ENCODE results near the gene TRIM71. TPM values are rescaled to one million over a fixed set of nuclear protein-coding genes. Genes with fewer than 3 reads are reported as not detected.

TRIM71 gene
- total RNA-seq, 4 donors from 2014 or later: not detected

GRCh38 chr3:32855350-32855953, 37.7 kb downstream of the TRIM71 start:
- DNase-seq: no peak
- no peak for TF ChIP-seq EP300 (IDR thresholded peaks at IDR 0.05; ENCODE audit: low read depth)
- TF ChIP-seq POLR2A (IDR thresholded peaks at IDR 0.05): no peak
- TF ChIP-seq POLR2AphosphoS5 (IDR thresholded peaks at IDR 0.05): no peak
- intact Hi-C loops (cut with DNase I; ENCODE audit: low total_unique reads) (no loop called here), in situ Hi-C loops (cut with MboI; ENCODE audit: low pct_ligation_motif_present in 1 of 4, low pct_unique_long_range_greater_than_20kb in 1 of 4, low sequenced_read_pairs in 3 of 4) (no loop called here)
- Histone ChIP-seq H3K4me3 (no peak overlapping the region), H3K27me3 (no peaks in the 10 kb centered on the region), H3K9me3 (no peaks in the 10 kb centered on the region), H3K36me3 (no peaks in the 10 kb centered on the region), H3K27ac (no peak overlapping the region), H3K4me1 (no peaks in the 10 kb centered on the region)
- 80 to 81% methylated on average over 1 to 3 of the region's 3 CpGs for whole genome bisulfite sequencing, 2 donors (ENCODE audit: low coverage in 1 of 2)

- Histone ChIP-seq H3K27ac (no peak overlapping the region), H3K4me1 (no peaks in the 10 kb centered on the region), H3K27me3 (no peaks in the 10 kb centered on the region), H3K4me3 (no peak overlapping the region), H3K36me3 (no peaks in the 10 kb centered on the region), H3K9me3 (no peaks in the 10 kb centered on the region)
- intact Hi-C loops (cut with DNase I; ENCODE audit: low total_unique reads): no loop called here
- DNase-seq: no peak
- TF ChIP-seq CTCF (IDR thresholded peaks at IDR 0.05): no peak
- no peak for TF ChIP-seq POLR2A (IDR thresholded peaks at IDR 0.05)
- TF ChIP-seq EP300 (IDR thresholded peaks at IDR 0.05; ENCODE audit: low read depth): no peak
- TF ChIP-seq POLR2AphosphoS5 (IDR thresholded peaks at IDR 0.05): no peak
- 25 to 40% methylated on average over 2 to 6 of the region's 6 CpGs for WGBS, 2 donors (ENCODE audit: low coverage in 1 of 2)
- in situ Hi-C loops (cut with MboI; ENCODE audit: low pct_ligation_motif_present in 1 of 4, low pct_unique_long_range_greater_than_20kb in 1 of 4, low sequenced_read_pairs in 3 of 4): no loop called here
Observed at GRCh38 chr3:32856355-32856889, 38.6 kb downstream of the TRIM71 start.

- H3K27me3 ChIP-seq: no peaks in the 10 kb centered on the region
- intact Hi-C loops (cut with DNase I; ENCODE audit: low total_unique reads) (no loop called here), in situ Hi-C loops (cut with MboI; ENCODE audit: low pct_ligation_motif_present in 1 of 4, low pct_unique_long_range_greater_than_20kb in 1 of 4, low sequenced_read_pairs in 3 of 4) (no loop called here)
- H3K27ac ChIP-seq: no peak overlapping the region
- no peaks in the 10 kb centered on the region for H3K36me3 ChIP-seq
- TF ChIP-seq POLR2A (IDR thresholded peaks at IDR 0.05) (no peak), EP300 (IDR thresholded peaks at IDR 0.05; ENCODE audit: low read depth) (no peak), POLR2AphosphoS5 (IDR thresholded peaks at IDR 0.05) (no peak), CTCF (IDR thresholded peaks at IDR 0.05) (no peak)
- H3K9me3 ChIP-seq: no peaks in the 10 kb centered on the region
- H3K4me3 ChIP-seq: no peak overlapping the region
- no peak for DNase-seq
- 58 to 97% methylated on average over 2 to 6 of the region's 6 CpGs for WGBS, 2 donors (ENCODE audit: low coverage in 1 of 2)
- no peaks in the 10 kb centered on the region for H3K4me1 ChIP-seq
Observed at GRCh38 chr3:32856901-32857507, 39.2 kb downstream of the TRIM71 start.

- no peak overlapping the region for H3K27ac ChIP-seq
- H3K36me3 ChIP-seq: no peaks in the 10 kb centered on the region
- no peak overlapping the region for H3K4me3 ChIP-seq
- no peak for DNase-seq
- intact Hi-C loops (cut with DNase I; ENCODE audit: low total_unique reads) (no loop called here), in situ Hi-C loops (cut with MboI; ENCODE audit: low pct_ligation_motif_present in 1 of 4, low pct_unique_long_range_greater_than_20kb in 1 of 4, low sequenced_read_pairs in 3 of 4) (no loop called here)
- 75 to 78% methylated on average over 6 of the region's 6 CpGs for WGBS, 2 donors (ENCODE audit: low coverage in 1 of 2)
- no peaks in the 10 kb centered on the region for H3K9me3 ChIP-seq
- TF ChIP-seq POLR2AphosphoS5 (IDR thresholded peaks at IDR 0.05) (no peak), CTCF (IDR thresholded peaks at IDR 0.05) (no peak), POLR2A (IDR thresholded peaks at IDR 0.05) (no peak), EP300 (IDR thresholded peaks at IDR 0.05; ENCODE audit: low read depth) (no peak)
- H3K4me1 ChIP-seq: no peaks in the 10 kb centered on the region
- no peaks in the 10 kb centered on the region for H3K27me3 ChIP-seq
Observed at GRCh38 chr3:32857921-32858320, 40.1 kb downstream of the TRIM71 start.

Measured in transverse colon (tissue), 4 donors.